Ovary (tissue), 9 donors: Measurements from ENCODE around the gene PLD2. TPM values are rescaled to one million over a fixed set of nuclear protein-coding genes. Genes with fewer than 3 reads are reported as not detected.
"Not testable (repeated sequence)": the region's sequence is repeated elsewhere in the genome, so short reads cannot be mapped to it uniquely, and the experiment has no call there.

Experiments used
- DNase-seq, 5 donors: peaks; one replicate each; pipeline ENCODE4 v3.0.0-alpha.2; 2019 to 2020
- H3K27ac ChIP-seq, 2 donors: fragments of 200-600 bp; one replicate each; pipeline versions ENCODE4 v1.5.1 to v1.8.0; 2019 to 2022
- H3K27me3 ChIP-seq: fragments of 200-600 bp; one replicate; pipeline ENCODE4 v1.8.0; 2022
- H3K36me3 ChIP-seq: fragments of 200-600 bp; sonication (generic); one replicate; pipeline ENCODE4 v1.5.1; 2019
- H3K4me1 ChIP-seq: one replicate; pipeline ENCODE4 v1.8.1; 2013; ENCODE audit warnings: mild to moderate bottlenecking, moderate library complexity; ENCODE audit not compliant: insufficient read depth
- H3K4me3 ChIP-seq: fragments of 200-600 bp; sonication (generic); one replicate; pipeline ENCODE4 v1.5.1; 2017
- H3K9me3 ChIP-seq, 2 donors: fragments of 200-600 bp in 1 of 2; sonication (generic) in 1 of 2; one replicate each; pipeline versions ENCODE4 v1.5.1 to v1.8.1; 2013 to 2019; ENCODE audit warnings: mild to moderate bottlenecking in 1 of 2, moderate library complexity in 1 of 2
- CTCF ChIP-seq, 3 donors: fragments of 450-650 bp in 2 of 3; fragments of 200-600 bp in 1 of 3; IDR thresholded peaks; one replicate each; pipeline versions ENCODE4 v1.5.1 to v1.8.0; 2016 to 2022; ENCODE audit warnings: antibody characterized with exemption in 3 of 3, mild to moderate bottlenecking in 1 of 3
- EP300 ChIP-seq: sonication (generic); formaldehyde crosslinking; IDR thresholded peaks from one replicate; pipeline ENCODE4 v1.6.1; 2017; ENCODE audit warnings: antibody characterized with exemption
- POLR2A ChIP-seq: fragments of 450-650 bp; IDR thresholded peaks from one replicate; pipeline ENCODE4 v1.6.1; 2017; ENCODE audit warnings: antibody characterized with exemption, mild to moderate bottlenecking, moderate library complexity
- WGBS, 3 donors: extraction: QIAGEN DNeasy Blood & Tissue Kit in 1 of 3; methylation state at CpG; one replicate each; pipeline versions ENCODE4 v1.1.5 to v1.1.7; 2013 to 2017; 5-methylcytosine and 5-hydroxymethylcytosine counted together
- intact Hi-C, 4 donors: fragments of 100-400 bp; cut with DNase I; formaldehyde crosslinking; loops; one replicate each; pipeline versions ENCODE4 v1.11.0 to v1.15.1; 2022 to 2023
- polyA plus RNA-seq, 2 donors: library from polyadenylated mRNA; stranded (reverse); fragments of 200-250 nt in 1 of 2; fragments of 350-450 nt in 1 of 2; fragmentation: Illumina TruSeq in 1 of 2; extraction: RNeasy Lipid Tissue Mini Kit (QIAGEN cat#74804) in 1 of 2; gene quantifications; one replicate each; pipeline ENCODE4 v1.2.3, GENCODE V29; 2013 to 2014
- total RNA-seq, 7 donors: library from RNA; depleted of rRNA in 2 of 7; stranded (reverse); fragments of >200 nt in 2 of 7; fragmentation: NEBNext Ultra II Directional in 3 of 7; extraction: Animal tissue kit (Norgen Biotek cat#: 25700) in 3 of 7; gene quantifications; one replicate each; pipeline versions ENCODE4 v1.1.0 to v1.2.4, GENCODE V29; 2016 to 2023
- donor health status: DM: no; HTN: no; CAD: no; lungs with moderate emphysema.
- donor health status: DM: no; HTN: no; CAD: no.
- donor health status: Bipolar disorder and iron deficiency.
- donor health status: DM: yes; HTN: yes; CAD: no.
- donor health status: DM: no; HTN: no; CAD: no.
- donor health status: DM: yes; HTN: yes; CAD: no.

PLD2 gene
- total and polyA plus RNA-seq, 9 donors, result 16.2 to 53.3 (median 37.8) TPM

DNA sequence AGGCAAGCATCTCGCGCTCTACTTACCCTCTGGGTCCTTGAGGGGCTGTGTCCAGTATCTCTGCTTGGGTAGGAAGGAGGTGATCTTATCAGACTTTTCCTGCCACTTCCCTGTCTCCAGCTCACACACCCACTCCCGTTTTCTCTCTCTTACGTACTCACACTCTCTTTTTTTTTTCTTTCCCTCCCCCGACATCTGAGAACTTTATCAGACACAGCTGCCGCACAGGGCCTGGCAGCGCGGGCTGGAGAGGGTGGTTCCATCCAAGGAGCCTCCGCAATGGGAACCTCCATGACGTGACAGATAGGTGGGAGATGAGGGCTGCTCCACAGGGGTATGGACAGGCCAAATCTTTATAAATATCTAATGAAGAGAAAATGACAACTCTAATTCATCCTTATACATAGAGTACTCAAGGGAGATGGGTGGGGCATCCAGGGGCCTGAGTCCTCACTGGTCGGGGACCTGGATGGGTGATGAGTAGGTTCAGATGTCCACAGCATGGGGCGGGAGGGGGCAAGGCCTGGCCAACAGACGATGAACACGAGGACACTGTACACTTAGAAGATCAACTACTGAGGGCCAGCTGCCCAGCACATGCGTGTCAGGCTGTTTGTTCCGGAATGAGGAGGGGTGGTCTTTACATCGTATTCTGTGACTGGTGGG lies 49.5 kb downstream of the PLD2 start:
- Histone ChIP-seq H3K36me3 (no peaks in the 10 kb centered on the region), H3K4me1 (peaks cover 16% of the 10 kb centered on the region), H3K27ac (peak overlapping the region in 1 of 2 donors; percentile 21), H3K27me3 (no peaks in the 10 kb centered on the region), H3K4me3 (no peak overlapping the region), H3K9me3 (no peaks in the 10 kb centered on the region)
- intact Hi-C loops, result no loop called here
- TF ChIP-seq POLR2A (no peak), CTCF (IDR thresholded peaks at IDR 0.05) (no peak), EP300 (no peak)
- no peak for DNase-seq
- WGBS, 3 donors, result 77 to 83% (median 78%) methylated on average over 17 of the region's 17 CpGs

- H3K27ac ChIP-seq, result no peak overlapping the region
- no peak overlapping the region for H3K4me3 ChIP-seq
- no peaks in the 10 kb centered on the region for H3K36me3 ChIP-seq
- 95 to 98% (median 96%) methylated on average over 7 of the region's 7 CpGs for WGBS, 3 donors
- H3K9me3 ChIP-seq, result no peaks in the 10 kb centered on the region
- no peak for DNase-seq
- TF ChIP-seq POLR2A, result no peak
- TF ChIP-seq EP300, result no peak
- TF ChIP-seq CTCF (IDR thresholded peaks at IDR 0.05), result no peak
- intact Hi-C loops, result no loop called here
- H3K4me1 ChIP-seq, result peaks cover 16% of the 10 kb centered on the region
- no peaks in the 10 kb centered on the region for H3K27me3 ChIP-seq
These were observed 50.0 kb downstream of the PLD2 start for GRCh38 chr17:4856937-4857314.

DNA sequence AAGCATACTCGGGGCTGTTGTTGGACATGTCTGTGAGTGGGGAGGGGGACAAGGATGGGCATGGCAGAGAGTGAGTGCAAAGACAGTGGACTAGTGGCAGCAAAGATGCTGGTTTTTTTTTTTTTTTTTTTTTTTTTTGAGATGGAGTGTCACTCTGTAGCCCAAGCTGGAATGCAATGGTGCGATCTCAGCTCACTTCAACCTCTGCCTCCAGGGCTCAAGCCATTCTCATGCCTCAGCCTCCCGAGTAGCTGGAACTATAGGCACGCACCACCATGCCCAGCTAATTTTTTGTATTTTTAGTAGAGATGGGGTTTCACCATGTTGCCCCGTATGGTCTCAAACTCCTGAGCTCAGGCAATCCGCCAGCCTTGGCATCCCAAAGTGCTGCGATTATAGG lies 50.4 kb downstream of the PLD2 start:
- H3K27me3 ChIP-seq, H3K4me3 ChIP-seq, intact Hi-C loops, H3K9me3 ChIP-seq, DNase-seq, H3K36me3 ChIP-seq: not testable (repeated sequence)
- Histone ChIP-seq H3K4me1 (peaks cover 16% of the 10 kb centered on the region), H3K27ac (peak overlapping the region in 1 of 2 donors; percentile 59)
- WGBS, 3 donors, result 87 to 94% (median 92%) methylated on average over 7 of the region's 7 CpGs

GRCh38 chr17:4858068-4858881 lies 51.3 kb downstream of the PLD2 start:
- intact Hi-C loops, result no loop called here
- no peaks in the 10 kb centered on the region for H3K27me3 ChIP-seq
- DNase-seq, result peak in 1 of 5 donors; percentile 48
- H3K9me3 ChIP-seq, result no peaks in the 10 kb centered on the region
- H3K36me3 ChIP-seq, result no peaks in the 10 kb centered on the region
- TF ChIP-seq EP300 (no peak), POLR2A (no peak), CTCF (IDR thresholded peaks at IDR 0.05) (no peak)
- no peak overlapping the region for H3K4me3 ChIP-seq
- peaks cover 16% of the 10 kb centered on the region for H3K4me1 ChIP-seq
- H3K27ac ChIP-seq, result peak overlapping the region; percentile 22 to 59
- 42 to 57% (median 53%) methylated on average over 7 of the region's 7 CpGs for WGBS, 3 donors

DNA sequence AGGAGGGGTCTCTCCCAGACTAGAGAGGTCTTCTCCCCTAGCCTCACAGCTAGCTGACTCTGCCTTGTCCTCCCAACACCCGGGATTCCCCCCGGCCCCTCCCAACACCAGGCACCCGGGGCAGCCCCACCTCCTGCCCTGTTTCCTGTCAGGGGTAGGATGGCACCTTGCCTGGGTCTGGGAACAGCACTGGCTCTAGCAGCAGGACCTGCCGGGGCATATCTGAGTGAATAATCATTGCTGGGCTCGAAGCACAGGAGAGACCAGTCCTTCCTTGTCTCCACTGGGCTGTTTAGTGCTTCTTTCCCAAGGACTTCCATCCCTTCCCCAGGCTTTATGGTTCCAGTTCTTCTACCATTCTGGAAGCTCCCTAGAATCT lies 51.9 kb downstream of the PLD2 start:
- H3K4me3 ChIP-seq, result no peak overlapping the region
- no peaks in the 10 kb centered on the region for H3K27me3 ChIP-seq
- intact Hi-C loops, result no loop called here
- TF ChIP-seq CTCF (IDR thresholded peaks at IDR 0.05) (no peak), EP300 (no peak), POLR2A (no peak)
- no peaks in the 10 kb centered on the region for H3K9me3 ChIP-seq
- peak in 2 of 5 donors; percentile 39 to 55 for DNase-seq
- 36 to 47% (median 37%) methylated on average over 5 of the region's 5 CpGs for WGBS, 3 donors
- H3K36me3 ChIP-seq, result no peaks in the 10 kb centered on the region
- H3K27ac ChIP-seq, result peak overlapping the region; percentile 22 to 59
- peaks cover 16% of the 10 kb centered on the region for H3K4me1 ChIP-seq
